GM23248 (cell line): ENCODE data around the gene SRP72. TPM values are rescaled to one million over a fixed set of nuclear protein-coding genes. Genes with fewer than 3 reads are reported as not detected.

Source experiments
- DNase-seq: peaks from one replicate; pipeline ENCODE4 v3.0.0-alpha.2; 2015
- H2AFZ ChIP-seq: fragments of 200-600 bp; sonication (generic); 2 replicates; pipeline ENCODE4 v1.6.1; 2016; ENCODE audit warnings: antibody characterized with exemption
- H3F3A ChIP-seq: fragments of 200-600 bp; sonication (generic); 2 replicates; pipeline ENCODE4 v1.6.1; 2016; ENCODE audit warnings: mild to moderate bottlenecking, antibody characterized with exemption, mixed run types; ENCODE audit not compliant: insufficient read depth
- H3K27ac ChIP-seq: fragments of 200-600 bp; sonication (generic); 2 replicates; pipeline ENCODE4 v1.5.1; 2016; ENCODE audit warnings: mild to moderate bottlenecking
- H3K27me3 ChIP-seq: fragments of 200-600 bp; sonication (generic); replicated peaks from 2 replicates; pipeline ENCODE4 v1.6.1; 2016; ENCODE audit warnings: mild to moderate bottlenecking; ENCODE audit not compliant: insufficient read depth
- H3K36me3 ChIP-seq: fragments of 200-600 bp; sonication (generic); 2 replicates; pipeline ENCODE4 v1.6.1; 2016; ENCODE audit warnings: low read depth, mild to moderate bottlenecking
- H3K4me1 ChIP-seq: fragments of 200-600 bp; sonication (generic); 2 replicates; pipeline ENCODE4 v1.6.1; 2016; ENCODE audit warnings: mild to moderate bottlenecking; ENCODE audit not compliant: insufficient read depth
- H3K4me2 ChIP-seq: fragments of 200-600 bp; sonication (generic); one replicate; pipeline ENCODE4 v1.6.1; 2016; ENCODE audit warnings: mild to moderate bottlenecking; ENCODE audit not compliant: unreplicated experiment
- H3K4me3 ChIP-seq: fragments of 200-600 bp; sonication (generic); 2 replicates; pipeline ENCODE4 v1.5.1; 2016; ENCODE audit warnings: mild to moderate bottlenecking
- H3K79me2 ChIP-seq: fragments of 200-600 bp; sonication (generic); 2 replicates; pipeline ENCODE4 v1.6.1; 2016; ENCODE audit warnings: mild to moderate bottlenecking; ENCODE audit not compliant: insufficient read depth
- H3K9ac ChIP-seq: fragments of 200-600 bp; sonication (generic); 2 replicates; pipeline ENCODE4 v1.6.1; 2016; ENCODE audit warnings: mild to moderate bottlenecking
- H3K9me2 ChIP-seq: fragments of 200-600 bp; sonication (generic); 2 replicates; pipeline ENCODE4 v1.6.1; 2016; ENCODE audit warnings: mixed run types, mild to moderate bottlenecking, moderate library complexity; ENCODE audit not compliant: insufficient read depth
- H3K9me3 ChIP-seq: fragments of 200-600 bp; sonication (generic); one replicate; pipeline ENCODE4 v1.6.1; 2017; ENCODE audit warnings: low read depth
- H4K20me1 ChIP-seq: fragments of 200-600 bp; sonication (generic); 2 replicates; pipeline ENCODE4 v1.6.0; 2016; ENCODE audit not compliant: insufficient read depth
- EZH2 ChIP-seq: fragments of 200-600 bp; sonication (generic); IDR thresholded peaks from 2 replicates; pipeline ENCODE4 v1.6.1; 2018; ENCODE audit warnings: antibody characterized with exemption, mild to moderate bottlenecking; ENCODE audit not compliant: insufficient read depth, poor library complexity, severe bottlenecking
- EZH2phosphoT487 ChIP-seq: fragments of 200-600 bp; sonication (generic); IDR thresholded peaks from 2 replicates; pipeline ENCODE4 v1.6.1; 2018; ENCODE audit warnings: antibody characterized with exemption, moderate library complexity, mild to moderate bottlenecking, low read depth; ENCODE audit not compliant: insufficient read depth
- WGBS, 2 experiments: methylation state at CpG; one replicate each; pipeline ENCODE4 v1.1.6; 2015 to 2017; ENCODE audit warnings: low lambda C conversion rate in 2 of 2, low coverage in 1 of 2; ENCODE audit errors: missing lambda C conversion rate in 2 of 2; 5-methylcytosine and 5-hydroxymethylcytosine counted together
- in situ Hi-C: fragments of 300-500 bp; cut with MboI; formaldehyde crosslinking; loops from 2 replicates; pipeline ENCODE4 v1.15.0; 2020
- polyA plus RNA-seq: library from polyadenylated mRNA; unstranded; fragments of >200 nt; fragmentation: Nextera tagmentation; extraction: Ambion mirVana; gene quantifications from 2 replicates; pipeline ENCODE4 v1.2.1, GENCODE V29; 2016
- total RNA-seq: library from RNA; depleted of rRNA; stranded (reverse); fragments of >200 nt; shearing (Covaris generic); gene quantifications from 2 replicates; pipeline ENCODE4 v1.2.3, GENCODE V29; 2014

The SRP72 gene
- total and polyA plus RNA-seq, 2 experiments from 2014 or later: 70.0 to 128 TPM

GRCh38 chr4:56460085-56460484 lies 7.3 kb upstream of the SRP72 start:
- Histone ChIP-seq H3K9me3 (no peaks in the 10 kb centered on the region), H3K36me3 (peaks cover 55% of the 10 kb centered on the region), H3K9me2 (no peaks in the 10 kb centered on the region), H3K27ac (peak overlapping the region; percentile 12; the same call in 1 of the 2 replicates), H3K4me1 (peaks cover 9% of the 10 kb centered on the region), H4K20me1 (no peaks in the 10 kb centered on the region), H2AFZ (no peak overlapping the region), H3K9ac (no peak overlapping the region), H3F3A (peaks cover 20% of the 10 kb centered on the region; the same call in 1 of the 2 replicates), H3K79me2 (peaks cover 67% of the 10 kb centered on the region), H3K4me3 (no peak overlapping the region), H3K4me2 (no peak overlapping the region), H3K27me3 (no peaks in the 10 kb centered on the region)
- in situ Hi-C loops: no loop called here
- 63 to 66% methylated on average over 3 of the region's 3 CpGs for WGBS, 2 experiments
- TF ChIP-seq EZH2phosphoT487 (no peak), EZH2 (no peak)
- DNase-seq: peak; percentile 25

DNA sequence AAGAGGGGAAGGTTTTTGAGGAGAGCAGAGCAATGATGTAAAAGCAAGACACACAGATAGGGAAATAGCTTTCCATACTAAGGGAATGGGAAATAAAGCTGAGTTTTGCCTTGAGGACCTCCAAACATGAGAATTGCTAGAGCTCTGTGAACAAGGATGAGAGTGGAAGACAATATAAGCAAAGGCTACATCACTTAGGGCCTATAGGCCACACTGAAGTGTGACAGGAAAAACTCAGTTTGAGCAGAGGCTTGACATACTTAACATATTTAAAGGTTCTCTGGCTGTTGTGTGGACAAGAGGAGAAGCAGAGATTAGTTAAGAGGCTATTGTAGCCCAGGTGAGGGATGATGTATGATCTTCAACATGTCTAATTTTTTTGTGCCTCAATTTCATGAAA lies 5.3 kb upstream of the SRP72 start:
- Histone ChIP-seq H3K9me3 (no peaks in the 10 kb centered on the region), H3K36me3 (peaks cover 38% of the 10 kb centered on the region), H3K27ac (no peak overlapping the region), H3K9ac (no peak overlapping the region), H3K4me2 (no peak overlapping the region), H3K79me2 (peaks cover 80% of the 10 kb centered on the region), H3K4me1 (peaks cover 20% of the 10 kb centered on the region), H3K27me3 (no peaks in the 10 kb centered on the region), H3F3A (peaks cover 31% of the 10 kb centered on the region), H3K9me2 (no peaks in the 10 kb centered on the region), H2AFZ (no peak overlapping the region), H4K20me1 (no peaks in the 10 kb centered on the region), H3K4me3 (no peak overlapping the region)
- no peak for DNase-seq
- in situ Hi-C loops: no loop called here
- TF ChIP-seq EZH2: no peak
- no peak for TF ChIP-seq EZH2phosphoT487

- in situ Hi-C loops: no loop called here
- DNase-seq: no peak
- Histone ChIP-seq H3K27me3 (no peaks in the 10 kb centered on the region), H3K27ac (no peak overlapping the region), H3K4me3 (no peak overlapping the region), H3K9me3 (no peaks in the 10 kb centered on the region), H3K9me2 (no peaks in the 10 kb centered on the region), H2AFZ (no peak overlapping the region), H3K79me2 (peaks cover 87% of the 10 kb centered on the region), H3K9ac (no peak overlapping the region), H3K4me1 (peaks cover 23% of the 10 kb centered on the region), H3K4me2 (no peak overlapping the region), H3K36me3 (peaks cover 27% of the 10 kb centered on the region), H4K20me1 (no peaks in the 10 kb centered on the region), H3F3A (peaks cover 32% of the 10 kb centered on the region)
- 86 to 95% methylated on average over 5 of the region's 5 CpGs for WGBS, 2 experiments
- TF ChIP-seq EZH2 (no peak), EZH2phosphoT487 (no peak)
Measured at GRCh38 chr4:56463711-56464110, 3.7 kb upstream of the SRP72 start.

DNA sequence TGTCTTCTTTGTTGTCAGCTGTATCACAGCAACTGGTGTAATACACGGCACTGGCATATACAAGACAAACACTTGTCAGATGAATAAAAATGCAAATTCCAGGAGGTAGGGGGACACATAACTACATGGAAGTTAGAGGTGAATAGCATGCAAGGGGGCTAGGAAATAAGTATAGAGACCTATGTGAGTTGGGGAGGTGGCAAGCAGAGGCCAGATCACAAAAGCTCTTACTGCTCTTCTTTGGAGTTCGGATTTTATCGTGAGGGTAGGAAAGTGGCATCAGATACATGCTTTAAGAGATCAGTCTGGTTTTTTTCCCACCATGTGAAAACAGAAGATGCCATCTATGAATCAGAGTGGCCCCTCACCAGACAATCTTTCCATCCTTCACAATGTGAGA lies 2.8 kb upstream of the SRP72 start:
- Histone ChIP-seq H3K9me3 (no peaks in the 10 kb centered on the region), H3K79me2 (peaks cover 87% of the 10 kb centered on the region), H2AFZ (no peak overlapping the region), H3K4me3 (no peak overlapping the region), H3K4me1 (peaks cover 32% of the 10 kb centered on the region), H4K20me1 (no peaks in the 10 kb centered on the region; the same call in none of the 2 replicates), H3K27ac (no peak overlapping the region), H3F3A (peaks cover 27% of the 10 kb centered on the region), H3K27me3 (no peaks in the 10 kb centered on the region), H3K4me2 (peak overlapping the region; percentile 91), H3K36me3 (peaks cover 20% of the 10 kb centered on the region; the same call in 1 of the 2 replicates), H3K9ac (no peak overlapping the region), H3K9me2 (no peaks in the 10 kb centered on the region)
- no peak for DNase-seq
- WGBS, 2 experiments: 82 to 91% methylated on average over 3 of the region's 3 CpGs
- in situ Hi-C loops: no loop called here
- TF ChIP-seq EZH2phosphoT487 (no peak), EZH2 (no peak)
